Measurements from ENCODE around the gene PTBP1.
"Not testable (repeated sequence)": the region's sequence is repeated elsewhere in the genome, so short reads cannot be mapped to it uniquely, and the experiment has no call there.

Gene PTBP1

DNA sequence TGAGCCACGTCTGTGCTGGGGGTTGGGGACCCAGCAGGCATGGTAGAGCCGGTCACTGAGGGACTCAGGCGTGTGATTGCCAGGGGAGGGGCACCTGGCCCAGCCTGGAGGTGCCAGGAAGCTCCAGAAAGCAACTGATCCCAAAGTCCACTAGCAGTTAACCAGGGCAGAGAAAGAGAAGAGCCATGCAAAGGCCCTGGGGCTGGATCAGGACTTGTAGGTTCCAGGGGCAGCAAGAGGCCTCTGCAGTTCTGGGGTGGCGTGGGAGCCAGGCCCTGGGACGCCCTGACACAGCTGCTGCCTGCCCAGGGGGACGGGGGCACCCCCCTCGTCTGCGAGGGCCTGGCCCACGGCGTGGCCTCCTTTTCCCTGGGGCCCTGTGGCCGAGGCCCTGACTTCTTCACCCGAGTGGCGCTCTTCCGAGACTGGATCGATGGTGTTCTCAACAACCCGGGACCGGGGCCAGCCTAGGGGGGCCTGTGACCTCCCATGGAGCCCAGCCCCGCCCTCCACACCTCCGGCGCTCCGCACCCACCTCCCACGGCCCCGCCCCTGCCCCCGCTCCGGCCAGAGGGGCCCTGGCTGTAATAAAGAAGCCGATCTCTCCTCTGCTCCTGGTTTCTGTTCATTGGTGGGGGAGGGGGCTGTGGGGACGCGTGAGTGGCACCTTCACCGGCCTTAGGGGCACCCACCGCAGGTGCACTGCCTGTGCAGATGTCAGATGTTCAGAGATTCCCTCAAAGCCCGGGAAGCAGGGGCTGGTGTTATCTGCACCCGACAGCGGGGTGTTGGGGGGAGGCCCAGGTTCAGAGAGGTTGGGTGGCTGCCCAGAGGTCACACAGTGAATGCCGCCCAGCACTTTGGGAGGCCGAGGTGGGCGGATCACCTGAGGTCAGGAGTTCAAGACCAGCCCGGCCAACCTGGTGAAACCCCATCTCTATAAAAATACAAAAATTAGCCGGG is 34.4 kb downstream of the PTBP1 start:
- DNase-seq, result no peak

DNA sequence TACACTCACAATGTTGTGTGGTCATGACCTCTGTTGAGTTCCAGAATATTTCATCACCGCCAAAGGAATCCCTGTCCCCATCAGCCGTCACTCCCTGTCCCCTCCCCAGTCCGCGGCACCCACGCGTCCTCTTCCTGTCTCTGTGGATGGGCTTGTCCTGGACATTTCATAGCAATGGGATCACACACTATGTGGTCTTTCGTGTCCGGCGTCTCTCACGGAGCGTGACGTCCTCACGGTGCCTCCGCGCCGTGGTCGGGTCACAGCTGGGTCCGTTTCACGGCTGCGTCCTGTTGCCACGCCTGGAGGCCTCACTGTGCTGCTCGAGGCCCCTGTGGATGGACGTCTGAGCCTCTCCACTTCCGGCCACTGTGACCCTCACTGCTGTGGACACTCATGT is 37.0 kb downstream of the PTBP1 start:
- no peak for DNase-seq

DNA sequence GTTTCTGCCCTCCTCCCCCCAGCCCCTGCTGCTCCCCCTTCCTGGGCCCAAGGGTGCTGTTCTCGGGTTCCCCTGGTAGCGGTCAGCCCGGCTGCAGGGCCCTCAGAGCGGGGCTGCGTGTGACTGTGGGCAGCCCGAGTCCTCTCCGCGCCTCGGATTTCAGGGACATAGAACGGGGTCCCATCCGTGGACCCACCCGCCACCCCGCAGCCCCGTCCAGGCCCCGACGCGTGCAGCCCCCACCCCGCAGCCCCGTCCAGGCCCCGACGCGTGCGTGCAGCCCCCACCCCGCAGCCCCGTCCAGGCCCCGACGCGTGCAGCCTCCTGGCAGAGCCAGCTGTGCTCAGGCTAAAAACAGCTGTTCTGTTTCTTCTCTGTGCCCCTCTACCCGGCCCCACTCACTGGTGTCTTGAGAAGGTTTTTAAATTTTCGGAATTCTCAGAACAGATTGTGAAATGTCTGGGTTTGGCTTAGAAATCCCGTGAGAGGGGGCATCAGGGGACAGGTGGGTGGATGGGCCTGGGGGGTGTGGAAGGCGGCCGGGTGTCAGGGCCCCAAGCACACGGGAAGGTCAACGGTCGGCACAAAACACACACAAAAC is 38.1 kb downstream of the PTBP1 start:
- no peak for DNase-seq

DNA sequence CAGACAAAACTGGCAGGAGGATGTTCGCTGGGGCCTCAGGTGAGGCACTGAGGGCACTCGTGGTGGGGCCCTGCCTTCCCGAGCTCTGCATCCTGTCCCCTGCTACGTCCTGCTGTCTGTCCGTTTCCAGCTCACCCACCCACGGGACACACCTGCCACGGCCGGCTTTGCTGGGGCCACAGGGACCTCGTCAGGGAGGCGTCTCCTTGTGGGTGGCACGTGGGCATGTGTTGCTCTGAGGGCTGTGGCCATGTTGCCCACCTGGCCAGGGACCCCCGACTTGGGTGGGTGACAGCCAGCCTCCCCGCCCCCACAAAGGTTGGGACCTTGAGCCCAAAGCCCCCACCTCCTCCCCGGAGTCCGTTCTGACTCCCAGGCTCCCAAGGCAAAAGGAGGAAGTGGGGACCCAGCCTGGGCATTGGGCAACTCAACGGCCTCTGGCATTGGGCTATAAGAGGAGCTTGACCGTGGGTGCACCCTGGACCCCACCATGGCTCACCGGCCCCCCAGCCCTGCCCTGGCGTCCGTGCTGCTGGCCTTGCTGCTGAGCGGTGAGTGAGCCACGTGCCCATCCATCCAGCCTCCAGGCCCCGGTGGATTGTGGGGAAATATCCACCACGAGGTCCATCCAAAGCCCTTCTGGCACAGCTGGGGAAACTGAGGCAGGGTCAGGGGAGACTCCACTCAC is 43.4 kb downstream of the PTBP1 start, which contains the start of gene PRTN3:
Gene PRTN3, plus strand, starts transcription at position 481 of the 688 bp plus-strand sequence. Its CDS starts 10 bp downstream, at position 491.
- no peak for DNase-seq

DNA sequence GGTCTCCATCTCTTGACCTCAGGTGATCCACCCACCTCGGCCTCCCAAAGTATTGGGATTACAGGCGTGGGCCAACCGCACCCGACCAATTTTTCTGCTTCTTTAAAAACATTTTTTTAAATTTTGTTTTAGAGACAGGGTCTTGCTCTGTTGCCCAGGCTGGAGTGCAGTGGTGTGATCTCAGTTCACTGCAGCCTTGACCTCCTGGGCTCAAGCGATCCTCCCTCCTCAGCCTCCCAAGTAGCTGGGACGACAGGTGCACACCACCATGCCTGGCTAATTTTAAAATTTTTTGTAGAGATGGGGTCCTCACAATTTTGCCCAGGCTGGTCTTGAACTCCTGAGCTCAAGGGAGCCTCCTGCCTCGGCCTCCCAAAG is 45.5 kb downstream of the PTBP1 start:
- not testable (repeated sequence) for DNase-seq

DNA sequence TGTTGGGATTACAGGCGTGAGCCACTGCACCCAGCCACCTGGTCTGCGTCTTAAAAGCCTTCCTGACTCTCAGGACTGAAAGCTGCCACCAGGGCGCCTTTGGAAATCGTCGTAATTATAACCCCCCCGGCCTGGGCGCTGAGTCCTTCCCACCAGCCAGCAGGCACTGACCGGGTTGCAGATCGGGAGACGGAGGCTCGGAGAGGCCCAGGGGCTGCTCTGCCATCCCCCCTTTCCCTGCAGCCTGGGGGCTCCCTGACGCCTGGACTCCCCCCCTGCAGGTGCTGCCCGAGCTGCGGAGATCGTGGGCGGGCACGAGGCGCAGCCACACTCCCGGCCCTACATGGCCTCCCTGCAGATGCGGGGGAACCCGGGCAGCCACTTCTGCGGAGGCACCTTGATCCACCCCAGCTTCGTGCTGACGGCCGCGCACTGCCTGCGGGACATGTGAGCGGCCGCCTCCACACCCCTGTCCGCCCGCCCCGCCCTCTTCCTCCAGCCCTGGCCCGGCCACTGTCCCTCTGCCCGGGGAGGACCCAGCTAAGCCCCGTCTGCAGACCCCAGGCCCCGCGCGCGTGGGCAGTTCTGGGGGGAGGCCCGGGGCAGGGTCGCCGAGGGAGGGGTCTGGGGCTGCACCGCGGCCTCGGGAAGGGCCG is 46.1 kb downstream of the PTBP1 start:
- DNase-seq, result no peak

DNA sequence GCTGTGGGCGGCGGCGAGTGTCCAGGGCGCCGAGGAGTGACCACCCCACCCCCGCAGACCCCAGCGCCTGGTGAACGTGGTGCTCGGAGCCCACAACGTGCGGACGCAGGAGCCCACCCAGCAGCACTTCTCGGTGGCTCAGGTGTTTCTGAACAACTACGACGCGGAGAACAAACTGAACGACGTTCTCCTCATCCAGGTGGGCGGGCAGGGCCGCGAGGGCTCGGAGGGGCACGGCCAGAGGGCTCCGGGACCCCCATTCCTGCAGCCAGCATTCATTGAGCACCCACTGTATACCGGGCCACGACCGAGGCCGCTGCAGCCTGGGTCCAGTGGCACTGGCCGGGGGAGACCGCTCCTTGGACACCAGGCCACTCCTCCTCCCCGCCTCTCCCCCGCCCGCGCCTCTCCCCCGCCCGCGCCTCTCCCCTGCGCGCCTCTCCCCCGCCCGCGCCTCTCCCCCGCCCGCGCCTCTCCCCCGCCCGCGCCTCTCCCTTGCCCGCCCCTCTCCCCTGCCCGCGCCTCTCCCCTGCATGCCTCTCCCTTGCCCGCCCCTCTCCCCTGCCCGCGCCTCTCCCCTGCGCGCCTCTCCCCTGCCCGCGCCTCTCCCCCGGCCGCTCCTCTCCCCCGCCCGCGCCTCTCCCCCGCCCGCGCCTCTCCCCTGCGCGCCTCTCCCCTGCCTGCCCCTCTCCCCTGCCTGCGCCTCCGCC is 46.7 kb downstream of the PTBP1 start:
- DNase-seq, result no peak

DNA sequence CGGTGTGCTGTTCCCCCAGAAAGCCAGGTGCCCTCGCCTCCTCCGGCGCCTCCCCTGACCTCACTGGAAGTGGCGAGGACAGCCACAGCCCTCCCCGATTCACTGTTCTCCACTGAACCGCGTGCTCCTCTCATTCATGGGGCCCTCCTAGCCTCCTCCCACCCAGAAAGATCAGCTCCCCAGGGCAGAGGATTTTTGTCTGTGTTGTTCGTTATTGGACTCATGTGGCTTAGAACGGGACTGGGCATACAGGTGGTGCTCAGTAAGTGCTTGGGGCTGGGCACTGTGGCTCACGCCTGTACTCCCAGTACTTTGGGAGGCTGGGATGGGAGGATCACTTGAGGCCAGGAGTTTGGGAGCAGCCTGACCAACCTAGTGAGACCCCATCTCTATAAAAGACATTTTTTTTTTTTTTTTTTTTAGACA is 47.3 kb downstream of the PTBP1 start:
- DNase-seq, result no peak

DNA sequence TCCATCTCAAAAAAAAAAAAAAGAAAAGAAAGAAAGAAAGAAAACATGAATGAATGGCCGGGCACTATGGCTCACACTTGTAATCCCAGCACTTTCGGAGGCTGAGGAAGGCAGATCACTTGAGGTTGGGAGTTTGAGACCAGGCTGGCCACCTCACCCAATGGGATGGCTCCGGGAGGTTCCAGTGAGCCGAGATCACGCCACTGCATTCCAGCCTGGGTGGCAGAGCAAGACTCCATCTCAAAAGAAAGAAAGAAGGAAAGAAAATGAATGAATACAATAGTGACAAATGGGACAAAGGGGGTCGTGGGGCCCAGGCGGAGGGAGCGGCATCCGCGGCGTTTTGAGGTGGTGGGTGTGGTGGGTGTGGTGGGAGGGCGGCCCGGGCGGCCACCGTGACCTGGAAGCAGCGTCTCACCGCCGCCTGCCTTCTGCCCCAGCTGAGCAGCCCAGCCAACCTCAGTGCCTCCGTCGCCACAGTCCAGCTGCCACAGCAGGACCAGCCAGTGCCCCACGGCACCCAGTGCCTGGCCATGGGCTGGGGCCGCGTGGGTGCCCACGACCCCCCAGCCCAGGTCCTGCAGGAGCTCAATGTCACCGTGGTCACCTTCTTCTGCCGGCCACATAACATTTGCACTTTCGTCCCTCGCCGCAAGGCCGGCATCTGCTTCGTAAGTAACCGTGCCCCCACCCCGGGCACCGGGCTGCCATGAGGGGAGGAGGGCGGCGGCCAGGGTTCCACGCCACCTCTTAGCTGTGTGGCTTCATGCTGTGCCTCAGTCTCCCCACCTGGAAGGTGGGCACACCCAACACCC is 48.7 kb downstream of the PTBP1 start:
- DNase-seq, result no peak

DNA sequence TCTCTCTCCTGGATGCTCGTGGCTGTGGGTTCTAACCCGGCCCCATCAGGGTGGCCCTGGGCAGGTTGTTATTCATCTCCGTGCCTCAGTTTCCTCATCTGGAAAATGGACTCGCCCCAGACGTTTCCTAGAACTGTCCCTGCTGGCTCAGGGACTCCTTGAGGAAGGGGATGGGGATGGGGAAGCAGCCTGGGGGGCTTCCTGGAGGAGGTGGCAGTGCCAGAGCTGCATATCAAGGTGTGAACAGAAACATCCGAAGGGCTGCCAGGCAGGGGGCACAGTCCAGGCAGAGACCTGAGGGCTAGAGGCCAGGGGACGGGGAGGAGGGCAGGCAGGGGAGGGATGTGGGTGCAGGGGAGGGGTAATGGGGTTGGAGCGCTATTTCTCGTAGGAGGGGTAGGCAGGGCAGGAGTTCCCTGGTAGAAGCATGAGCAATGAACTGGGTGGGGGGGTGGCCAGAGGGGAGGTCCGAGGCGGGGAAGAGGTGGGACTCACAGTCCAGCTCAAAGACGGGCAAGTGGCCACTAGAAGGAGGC is 51.2 kb downstream of the PTBP1 start:
- no peak for DNase-seq

DNA sequence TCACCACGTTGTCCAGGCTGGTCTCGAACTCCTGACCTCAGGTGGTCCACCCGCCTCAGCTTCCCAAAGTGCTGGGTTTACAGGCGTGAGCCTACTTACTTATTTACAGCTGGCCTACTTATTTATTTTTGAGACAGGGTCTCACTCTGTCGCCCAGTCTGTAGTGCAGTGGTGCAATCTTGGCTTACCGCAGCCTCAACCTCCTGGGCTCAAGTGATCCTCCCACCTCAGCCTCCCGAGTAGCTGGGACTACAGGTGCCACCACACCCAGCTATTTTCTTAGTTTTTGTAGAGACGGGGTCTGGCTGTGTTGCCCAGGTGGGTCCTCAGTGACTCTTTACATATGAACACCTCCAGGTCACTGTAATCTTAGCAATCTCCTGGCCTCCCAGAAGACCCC is 51.9 kb downstream of the PTBP1 start:
- not testable (repeated sequence) for DNase-seq

DNA sequence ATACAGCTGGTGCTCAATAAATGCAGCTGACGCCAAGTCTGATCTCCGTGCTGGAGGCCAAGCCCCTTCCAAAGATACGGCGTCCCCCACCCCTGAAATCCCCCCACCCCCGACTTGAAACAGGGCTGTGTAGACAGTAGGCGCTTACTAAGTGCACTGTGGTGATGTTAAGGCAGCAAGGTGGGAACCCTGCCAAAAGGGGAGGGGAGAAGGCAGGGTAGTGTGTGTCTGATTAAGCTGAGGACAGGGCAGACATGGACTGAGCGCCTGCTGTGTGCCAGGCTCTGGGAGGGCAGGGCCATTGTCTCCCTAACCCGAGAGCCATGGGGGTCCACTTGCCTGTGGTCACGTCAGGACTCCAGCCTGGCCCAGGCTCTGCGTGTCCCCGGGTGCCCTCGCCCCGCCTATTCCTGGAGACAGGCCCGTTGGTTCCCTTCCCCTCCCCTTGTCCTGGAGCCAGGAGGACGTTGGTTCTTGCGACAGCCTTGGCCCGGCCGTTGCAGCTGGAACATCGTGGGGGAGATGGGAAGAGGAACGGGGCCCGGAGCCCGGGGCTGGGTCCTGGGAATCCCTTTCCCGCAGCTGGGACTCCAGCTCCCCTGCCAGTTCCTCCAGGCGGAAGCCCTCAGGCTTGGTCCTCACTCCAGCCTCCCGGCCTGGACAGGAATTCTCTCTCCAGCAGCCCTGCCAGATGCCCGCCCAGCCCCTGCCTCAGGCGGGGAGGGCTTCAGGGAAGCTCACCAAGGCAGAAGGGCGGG is 53.1 kb downstream of the PTBP1 start:
- DNase-seq, result no peak

DNA sequence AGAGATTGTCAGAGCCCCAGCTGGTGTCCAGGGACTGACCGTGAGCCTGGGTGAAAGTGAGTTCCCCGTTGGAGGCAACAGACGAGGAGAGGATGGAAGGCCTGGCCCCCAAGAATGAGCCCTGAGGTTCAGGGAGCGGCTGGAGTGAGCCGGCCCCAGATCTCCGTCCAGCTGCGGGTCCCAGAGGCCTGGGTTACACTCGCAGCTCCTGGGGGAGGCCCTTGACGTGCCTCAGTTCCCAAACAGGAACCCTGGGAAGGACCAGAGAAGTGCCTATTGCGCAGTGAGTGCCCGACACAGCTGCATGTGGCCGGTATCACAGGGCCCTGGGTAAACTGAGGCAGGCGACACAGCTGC is 53.7 kb downstream of the PTBP1 start:
- no peak for DNase-seq

DNA sequence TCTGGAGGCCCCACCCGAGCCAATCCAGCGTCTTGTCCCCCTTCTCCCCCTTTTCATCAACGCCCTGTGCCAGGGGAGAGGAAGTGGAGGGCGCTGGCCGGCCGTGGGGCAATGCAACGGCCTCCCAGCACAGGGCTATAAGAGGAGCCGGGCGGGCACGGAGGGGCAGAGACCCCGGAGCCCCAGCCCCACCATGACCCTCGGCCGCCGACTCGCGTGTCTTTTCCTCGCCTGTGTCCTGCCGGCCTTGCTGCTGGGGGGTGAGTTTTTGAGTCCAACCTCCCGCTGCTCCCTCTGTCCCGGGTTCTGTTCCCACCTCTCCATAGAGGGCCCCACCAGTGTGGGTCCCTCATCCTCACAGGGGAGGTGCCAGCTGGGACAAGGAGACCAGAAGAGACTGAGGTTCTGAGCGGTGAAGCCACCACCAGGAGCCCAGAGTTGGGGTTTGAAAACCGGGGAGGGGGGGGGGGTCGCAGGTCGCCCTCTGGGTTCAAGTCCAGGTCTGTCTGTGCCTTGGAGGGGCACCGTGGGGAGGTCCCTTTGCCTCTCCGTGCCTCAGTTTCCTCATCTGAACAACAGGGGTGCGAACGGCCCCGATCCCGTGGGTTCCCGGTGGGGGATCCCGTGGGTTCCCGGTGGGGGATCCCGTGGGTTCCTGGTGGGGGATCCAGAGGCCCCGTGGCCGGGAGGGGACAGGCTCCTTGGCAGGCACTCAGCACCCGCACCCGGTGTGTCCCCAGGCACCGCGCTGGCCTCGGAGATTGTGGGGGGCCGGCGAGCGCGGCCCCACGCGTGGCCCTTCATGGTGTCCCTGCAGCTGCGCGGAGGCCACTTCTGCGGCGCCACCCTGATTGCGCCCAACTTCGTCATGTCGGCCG is 55.1 kb downstream of the PTBP1 start, which contains the start of gene ELANE:
Gene ELANE, plus strand, starts transcription at position 168 of the 878 bp plus-strand sequence. Its CDS starts 26 bp downstream, at position 194.
- DNase-seq, result no peak

DNA sequence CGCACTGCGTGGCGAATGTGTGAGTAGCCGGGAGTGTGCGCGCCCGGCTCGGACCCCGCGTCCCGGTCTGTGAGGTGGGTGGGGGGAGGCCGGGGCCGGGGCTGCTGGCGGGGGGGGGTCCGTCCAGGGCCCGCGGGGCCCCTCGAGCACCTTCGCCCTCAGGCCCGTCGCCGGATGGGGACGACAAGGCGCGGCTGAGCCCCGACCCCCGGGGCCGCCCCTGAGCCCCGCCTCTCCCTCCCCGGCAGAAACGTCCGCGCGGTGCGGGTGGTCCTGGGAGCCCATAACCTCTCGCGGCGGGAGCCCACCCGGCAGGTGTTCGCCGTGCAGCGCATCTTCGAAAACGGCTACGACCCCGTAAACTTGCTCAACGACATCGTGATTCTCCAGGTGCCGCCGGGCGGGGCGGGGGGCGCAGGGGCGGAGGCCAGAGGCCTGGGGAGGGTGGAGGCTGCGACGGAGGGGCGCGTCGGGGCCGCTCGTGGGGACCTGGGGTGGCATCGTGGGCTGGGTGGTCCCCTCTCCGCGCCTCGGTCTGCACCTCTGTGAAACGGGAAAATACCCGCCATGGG is 55.8 kb downstream of the PTBP1 start:
- no peak for DNase-seq

DNA sequence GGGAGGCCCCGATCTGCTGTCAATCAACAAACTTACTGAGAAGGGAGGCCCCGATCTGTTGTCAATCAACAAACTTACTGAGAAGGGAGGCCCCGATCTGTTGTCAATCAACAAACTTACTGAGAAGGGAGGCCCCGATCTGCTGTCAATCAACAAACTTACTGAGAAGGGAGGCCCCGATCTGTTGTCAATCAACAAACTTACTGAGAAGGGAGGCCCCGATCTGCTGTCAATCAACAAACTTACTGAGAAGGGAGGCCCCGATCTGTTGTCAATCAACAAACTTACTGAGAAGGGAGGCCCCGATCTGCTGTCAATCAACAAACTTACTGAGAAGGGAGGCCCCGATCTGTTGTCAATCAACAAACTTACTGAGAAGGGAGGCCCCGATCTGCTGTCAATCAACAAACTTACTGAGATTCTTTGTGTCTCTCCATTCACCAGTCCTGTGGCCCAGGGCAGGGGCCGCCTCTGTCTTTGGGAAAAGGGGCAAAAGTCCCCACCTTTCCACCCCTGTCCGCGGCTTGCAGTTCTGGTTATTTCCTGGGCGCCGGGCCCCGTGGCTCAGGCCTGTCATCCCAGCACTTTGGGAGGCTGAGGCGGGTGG is 56.5 kb downstream of the PTBP1 start:
- not testable (repeated sequence) for DNase-seq

DNA sequence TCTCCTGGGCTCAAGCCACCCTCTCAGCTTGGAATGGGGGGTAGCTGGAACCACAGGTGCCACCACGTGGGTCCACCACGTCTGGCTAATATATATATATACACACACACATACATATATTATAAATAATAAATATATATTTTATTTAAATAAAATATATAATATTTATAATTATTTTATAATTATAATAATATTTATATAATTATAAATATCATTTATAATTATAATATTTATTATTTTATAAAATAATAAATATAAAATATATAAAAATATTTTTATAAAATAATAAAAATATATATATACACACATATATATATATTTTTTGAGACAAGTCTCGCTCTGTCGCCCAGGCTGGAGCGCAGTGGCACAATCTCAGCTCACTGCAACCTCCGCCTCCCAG is 57.3 kb downstream of the PTBP1 start:
- no peak for DNase-seq

DNA sequence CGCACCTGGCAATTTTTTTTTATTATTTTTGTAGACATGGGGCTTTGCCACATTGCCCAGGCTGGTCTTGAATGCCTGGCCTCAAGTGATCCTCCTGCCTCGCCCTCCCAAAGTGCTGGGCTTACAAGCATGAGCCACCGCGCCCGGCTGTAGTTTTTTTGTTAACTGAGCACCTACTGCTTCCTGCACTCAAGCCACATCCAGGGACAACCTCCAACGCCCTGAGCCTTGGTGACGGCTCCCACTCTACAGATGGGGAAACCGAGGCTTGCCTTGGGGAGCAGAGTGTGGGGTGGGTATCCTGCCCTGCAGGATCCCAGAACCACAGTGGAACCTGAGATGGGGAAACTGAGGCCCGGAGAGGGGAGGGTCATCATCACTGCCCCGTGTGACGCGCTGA is 57.9 kb downstream of the PTBP1 start:
- DNase-seq, result no peak
